NOMO-1 treated with DMSO at 0.1 percent for 48 hours (cell line): Measurements from ENCODE around the gene ATG2B.

Experiments
- DNase-seq: peaks from one replicate; lab custom pipeline; 2025; ENCODE audit not compliant: unreplicated experiment; lab: John Stamatoyannopoulos, UW

Gene ATG2B

GRCh38 chr14:96316087-96316486 is 47.1 kb downstream of the ATG2B start:
- no peak for DNase-seq

- DNase-seq, result no peak
Observed at GRCh38 chr14:96310906-96311305, 52.2 kb downstream of the ATG2B start.

DNA sequence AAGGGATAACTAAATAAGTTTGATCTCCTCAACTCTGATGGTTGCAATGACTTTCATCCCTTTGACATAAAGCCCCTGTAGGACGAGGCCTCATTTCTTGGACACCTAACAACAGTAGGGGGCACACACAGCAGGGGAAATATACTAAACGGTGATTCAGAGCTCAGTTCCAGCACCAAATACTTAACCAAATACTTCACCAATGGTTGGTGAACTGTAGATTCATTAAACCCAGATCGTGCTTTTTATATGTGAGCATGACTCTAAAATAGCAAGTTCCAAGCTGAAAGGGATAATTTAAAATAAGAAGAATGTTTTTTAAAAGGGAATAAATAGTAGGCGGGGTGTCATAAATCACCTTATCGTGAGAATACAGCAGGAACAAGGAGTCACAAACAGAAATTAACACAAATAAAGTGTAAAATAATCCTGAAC is 53.2 kb downstream of the ATG2B start:
- no peak for DNase-seq

DNA sequence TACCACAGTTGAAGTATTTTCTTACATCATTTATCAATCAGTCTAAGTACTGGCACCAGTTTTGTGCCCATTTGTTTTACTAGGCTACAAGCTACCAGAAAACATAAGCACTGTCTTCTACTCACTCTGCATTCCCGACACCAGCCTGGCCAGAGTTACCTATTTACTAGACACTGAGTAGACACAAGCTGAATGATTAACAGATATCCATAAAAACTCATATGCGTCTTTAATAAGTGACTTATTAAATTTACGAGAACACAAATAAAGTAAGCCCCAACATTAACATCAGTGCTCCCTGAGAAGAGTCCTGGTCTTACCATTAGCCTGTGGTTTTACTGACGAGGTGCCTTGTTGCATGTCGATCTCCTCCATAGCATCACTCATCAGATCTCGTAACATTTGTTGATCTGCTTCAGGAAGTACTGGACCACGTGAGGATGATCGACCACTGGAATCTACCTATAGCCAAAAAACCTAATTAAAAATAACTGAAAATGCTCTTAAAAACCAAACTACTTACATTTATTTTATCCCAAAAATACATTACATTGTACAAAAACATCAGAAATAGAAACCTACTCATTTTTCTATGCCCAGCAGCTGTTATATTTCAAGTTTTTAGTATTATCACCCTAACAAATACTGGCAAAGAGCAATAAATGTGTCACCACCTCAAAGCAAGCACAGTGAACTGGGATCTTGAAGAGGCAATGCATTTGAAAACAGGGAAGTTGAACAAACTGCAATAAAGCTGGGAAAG is 53.8 kb downstream of the ATG2B start:
- DNase-seq, result no peak

DNA sequence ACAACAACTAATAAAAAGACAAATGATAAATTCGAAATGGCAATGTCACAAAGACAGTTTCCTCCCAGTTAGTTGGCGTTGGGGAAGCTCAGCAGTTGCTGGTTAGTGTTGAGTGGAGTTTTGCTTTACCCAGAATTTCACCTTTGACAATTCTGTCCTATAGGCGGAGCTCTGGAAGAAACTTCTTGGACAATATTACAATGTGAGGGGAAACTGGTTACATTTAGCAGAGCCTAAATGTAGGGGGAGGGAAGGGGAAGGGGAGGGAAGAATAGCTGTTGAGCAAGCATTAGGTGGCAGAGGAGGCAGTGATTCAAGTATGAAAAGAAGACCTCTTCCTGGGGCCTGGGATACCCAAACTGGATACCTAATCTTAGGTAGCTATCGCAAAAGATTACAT is 55.7 kb downstream of the ATG2B start:
- DNase-seq, result no peak

DNA sequence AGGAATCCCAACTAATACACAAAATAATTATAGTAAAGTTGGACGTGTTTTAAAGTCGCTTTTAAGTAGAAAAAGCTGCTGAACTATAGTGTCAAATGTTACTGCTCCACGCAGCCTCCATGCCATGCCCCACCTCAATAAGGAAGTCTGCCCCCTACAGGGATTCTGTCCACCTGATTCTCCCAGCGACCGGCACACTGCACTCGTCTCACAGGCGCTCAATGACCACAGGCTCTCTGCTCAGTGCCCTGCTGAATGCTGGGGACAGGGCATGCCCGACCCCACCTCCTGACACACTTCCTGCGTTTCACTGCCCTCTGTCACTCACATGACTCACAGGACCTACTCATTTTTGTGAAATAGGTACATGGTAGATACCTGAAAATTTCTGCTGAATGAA is 58.2 kb downstream of the ATG2B start:
- no peak for DNase-seq

GRCh38 chr14:96303981-96304380 is 59.2 kb downstream of the ATG2B start:
- DNase-seq, result no peak

GRCh38 chr14:96299441-96299840 is 63.7 kb downstream of the ATG2B start:
- no peak for DNase-seq

DNA sequence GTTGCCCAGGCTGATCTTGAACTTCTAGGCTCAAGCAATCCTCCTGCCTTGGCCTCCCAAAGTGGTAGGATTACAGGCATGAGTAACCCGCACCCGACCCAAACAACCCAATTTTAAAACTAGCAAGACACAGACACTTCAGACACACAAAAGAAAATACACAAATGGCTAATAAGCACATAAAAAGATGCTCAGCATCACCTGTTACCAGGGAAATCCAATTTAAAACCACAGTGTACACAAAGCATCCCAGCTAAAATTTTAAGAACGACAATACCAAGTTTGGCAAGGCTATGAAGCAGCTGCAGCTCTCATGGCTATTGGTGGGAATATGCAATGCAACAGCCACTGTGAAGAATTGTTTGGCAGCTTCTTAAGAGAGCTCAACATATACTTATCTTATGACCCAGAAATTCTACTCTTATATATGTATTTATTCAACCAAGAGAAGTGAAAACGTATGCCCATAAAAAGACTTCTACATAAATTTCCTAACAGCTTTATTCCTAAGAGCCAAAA is 65.1 kb downstream of the ATG2B start:
- DNase-seq, result no peak

DNA sequence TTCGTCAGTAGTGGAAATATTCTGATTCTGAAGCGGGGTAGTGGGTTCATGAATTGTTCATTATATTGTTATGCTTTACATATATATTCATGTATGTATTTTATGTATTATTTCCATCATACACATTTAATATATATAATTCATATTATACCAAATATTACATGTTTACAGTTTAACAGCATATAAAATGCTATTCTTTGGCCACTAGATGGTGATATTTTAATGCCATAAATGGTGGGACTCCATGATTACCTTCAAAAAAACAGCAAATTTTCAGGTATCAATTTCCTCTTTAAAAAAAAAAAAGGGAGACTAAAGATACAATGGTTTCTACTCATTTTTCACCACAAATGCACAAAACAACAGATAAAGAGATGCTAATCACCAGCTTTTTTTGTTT is 66.1 kb downstream of the ATG2B start:
- peak; percentile 14 for DNase-seq

DNA sequence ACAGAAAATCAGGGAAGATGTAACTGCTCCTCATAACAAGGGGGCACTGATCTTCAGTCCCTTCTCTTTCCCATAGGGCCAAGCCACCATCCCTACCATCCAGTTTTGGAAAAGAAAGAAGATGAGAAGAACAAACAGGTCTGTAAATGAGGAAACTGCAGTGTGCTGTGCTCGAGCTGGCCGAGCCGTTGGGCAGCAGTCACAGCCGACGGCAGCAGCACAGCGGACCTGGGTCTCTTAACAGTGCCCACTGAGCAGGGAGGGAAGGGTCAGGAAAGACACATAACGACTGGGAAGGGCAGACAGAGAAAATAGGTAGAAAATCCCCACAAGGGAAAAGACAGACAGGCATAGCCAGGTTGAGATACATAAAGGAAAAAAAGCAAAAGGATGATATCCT is 68.9 kb downstream of the ATG2B start:
- no peak for DNase-seq

DNA sequence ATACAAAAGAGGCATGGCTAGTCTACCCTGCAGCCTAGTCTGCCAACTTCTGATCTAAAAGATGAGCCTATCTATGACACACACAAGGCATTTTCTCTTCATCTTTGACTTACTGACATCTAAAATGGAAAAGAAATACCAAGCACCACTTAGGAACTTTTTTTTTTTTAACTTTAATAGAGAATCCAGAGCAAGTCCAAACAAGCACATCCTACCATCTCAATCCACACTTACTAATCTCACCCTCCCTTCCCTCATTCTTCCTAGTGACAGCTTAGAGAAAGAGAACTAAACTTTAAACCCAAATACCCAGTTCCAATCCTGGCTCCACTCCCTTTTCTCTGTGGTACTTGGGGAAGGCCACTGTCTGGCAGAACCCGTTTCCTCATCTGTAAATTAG is 75.3 kb downstream of the ATG2B start:
- no peak for DNase-seq

DNA sequence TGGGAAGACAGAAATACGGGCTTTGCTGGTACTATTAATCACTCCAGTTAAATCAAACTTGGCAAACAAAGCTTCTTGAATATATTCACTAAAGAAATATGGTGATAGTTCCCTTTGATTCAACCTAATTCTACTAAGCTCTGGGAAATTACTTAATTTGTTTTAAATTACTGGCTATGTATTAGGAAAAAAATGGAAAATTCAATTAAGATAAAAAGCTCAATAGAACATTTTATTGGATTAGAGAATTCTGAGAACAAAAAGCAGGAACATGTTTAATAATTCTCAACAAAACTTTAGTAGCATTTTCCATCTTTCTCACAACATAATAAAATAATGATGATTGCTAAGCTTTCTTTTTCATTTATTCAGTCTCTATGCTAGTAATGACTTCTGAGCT is 76.9 kb downstream of the ATG2B start:
- no peak for DNase-seq

DNA sequence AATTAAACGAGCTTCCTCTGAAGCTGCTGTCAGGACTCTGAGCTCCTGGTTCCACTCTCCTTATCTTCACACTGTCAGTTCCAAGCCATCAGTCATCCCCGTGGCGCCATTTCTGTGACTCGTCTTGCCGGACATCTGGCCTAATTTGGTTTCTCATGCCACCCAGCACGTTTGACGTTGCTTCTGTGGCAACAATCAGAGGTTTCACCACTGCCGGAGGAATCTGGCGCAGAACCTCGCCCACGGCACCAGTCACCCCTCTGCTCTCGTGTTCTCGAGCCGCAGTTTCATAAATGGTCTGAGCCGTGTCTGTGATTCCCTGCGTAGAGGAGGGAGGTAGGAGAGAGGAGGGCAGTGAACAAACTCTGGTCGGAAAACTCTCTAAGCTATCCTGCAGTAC is 77.5 kb downstream of the ATG2B start:
- DNase-seq, result no peak

DNA sequence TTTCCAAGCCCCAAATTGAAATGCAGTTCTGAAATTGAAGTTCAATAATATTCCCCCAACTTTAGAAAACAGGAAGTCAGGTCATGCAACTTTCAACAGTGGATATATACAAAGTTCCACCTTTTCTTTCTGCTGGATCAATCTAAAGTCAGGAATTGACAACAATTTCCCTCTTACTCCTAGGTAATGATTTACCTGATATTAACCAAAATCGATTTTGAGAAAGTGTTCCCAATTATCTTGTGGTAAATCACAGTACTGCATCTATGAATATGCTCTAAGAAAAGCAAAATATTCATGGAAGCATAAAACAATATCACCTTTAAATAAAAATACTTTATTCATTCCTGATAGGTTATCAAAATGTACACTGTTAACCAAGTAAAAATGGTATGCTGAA is 78.7 kb downstream of the ATG2B start:
- no peak for DNase-seq

- DNase-seq, result no peak
Observed at GRCh38 chr14:96284008-96284407, 79.1 kb downstream of the ATG2B start.

DNA sequence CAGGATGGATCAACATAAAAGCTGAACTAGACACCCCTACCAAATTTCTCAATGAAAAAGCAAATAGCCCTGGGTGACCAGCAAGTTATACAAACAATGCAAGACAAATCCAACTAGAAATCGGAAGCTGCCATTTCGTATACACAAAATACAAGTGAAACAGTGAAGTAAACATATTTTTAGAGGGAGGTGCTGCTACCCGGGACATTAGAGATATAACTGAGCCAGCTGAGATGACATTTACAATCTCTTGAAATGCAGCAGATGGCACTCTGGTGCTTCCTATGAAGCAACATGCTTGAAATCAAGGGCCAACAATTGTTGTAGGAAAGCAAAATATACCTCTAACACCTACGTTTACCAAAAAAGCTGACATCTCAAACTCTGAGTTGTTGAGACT is 81.7 kb downstream of the ATG2B start:
- no peak for DNase-seq

- no peak for DNase-seq
Observed at GRCh38 chr14:96280104-96280503, 83.0 kb downstream of the ATG2B start.

DNA sequence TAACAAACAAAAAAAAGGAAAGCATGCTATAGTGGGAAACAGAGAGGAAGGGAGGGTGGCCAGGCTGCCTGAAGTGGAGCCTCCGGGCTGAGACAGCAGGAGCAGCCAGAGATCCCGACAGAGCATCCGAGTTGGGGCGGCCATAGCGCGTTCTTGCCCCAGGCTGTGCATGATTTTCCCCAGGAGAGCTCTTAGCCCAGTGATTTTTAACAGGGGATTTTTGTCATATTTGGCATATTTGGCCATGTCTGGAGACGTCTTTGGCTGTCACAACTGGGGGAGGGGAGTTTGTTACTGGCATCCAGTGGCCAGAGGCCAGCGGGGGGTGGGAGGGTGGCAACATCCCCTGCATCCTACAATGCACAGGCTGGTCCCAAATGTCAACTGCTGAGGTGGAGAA is 83.6 kb downstream of the ATG2B start:
- no peak for DNase-seq

DNA sequence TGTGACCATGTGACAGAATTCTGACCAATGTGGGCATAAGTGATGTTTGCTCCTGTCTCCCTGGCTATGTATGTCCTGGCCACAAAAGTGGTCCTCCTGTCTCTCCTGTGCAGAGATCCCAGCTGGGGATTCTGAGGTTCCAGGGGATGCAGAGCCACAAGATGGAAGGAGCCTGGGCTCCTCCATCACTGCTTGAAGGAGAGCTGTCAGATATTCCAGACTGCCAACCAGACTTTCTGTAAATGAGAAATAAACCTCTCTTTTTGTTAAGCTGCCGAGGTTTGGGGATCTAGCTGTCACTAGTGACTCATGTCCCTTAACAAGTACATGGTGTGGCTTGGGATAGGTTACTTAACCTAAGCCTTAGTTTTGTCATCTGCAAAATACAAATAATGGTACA is 85.3 kb downstream of the ATG2B start:
- DNase-seq, result no peak

DNA sequence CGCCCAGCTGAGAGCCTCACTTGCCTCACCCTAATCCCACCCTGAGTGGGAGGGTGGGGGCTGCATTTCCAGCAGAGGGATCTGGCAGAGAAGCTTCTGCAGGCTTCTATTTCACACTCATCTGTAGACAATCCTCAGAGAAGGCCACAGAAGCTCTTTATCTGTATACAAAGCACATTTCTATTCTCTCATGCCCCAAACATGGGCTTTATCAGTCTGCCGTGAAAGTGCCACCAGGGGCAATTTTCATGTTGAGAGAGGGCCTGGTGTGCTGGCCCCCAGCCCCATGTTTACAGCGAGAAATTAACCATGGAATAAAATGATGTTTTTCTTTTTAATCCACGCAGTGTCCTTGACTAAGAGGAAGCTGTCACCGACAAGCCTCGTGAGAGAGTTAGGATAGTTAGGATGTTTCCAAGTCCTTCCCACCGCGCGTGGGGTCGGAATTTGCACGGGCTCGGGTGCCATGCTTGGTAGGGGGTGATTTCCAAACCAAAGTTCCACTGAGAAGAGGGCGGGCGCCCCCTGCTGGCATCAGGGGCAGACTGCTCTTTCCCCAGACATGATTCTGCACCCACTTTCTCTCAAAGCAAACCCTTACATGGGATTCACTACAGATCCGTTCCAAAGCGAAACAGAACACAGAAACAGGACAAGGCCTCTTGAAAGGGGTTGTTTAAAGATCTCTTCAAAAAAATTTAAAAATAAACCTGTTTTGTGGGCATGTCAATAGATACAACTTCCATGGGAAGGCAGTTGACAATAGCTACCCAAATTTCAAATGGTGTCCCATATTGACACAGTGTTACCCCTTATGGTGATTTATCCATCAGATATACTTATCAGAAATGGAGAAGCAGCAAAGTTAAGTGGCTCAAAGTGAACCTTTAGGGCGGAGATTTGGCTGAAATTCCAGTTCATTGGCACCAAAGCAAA is 87.7 kb downstream of the ATG2B start:
- DNase-seq, result peak; percentile 22

- DNase-seq, result no peak
Observed at GRCh38 chr14:96274543-96274942, 88.6 kb downstream of the ATG2B start.
